ENCODE results near the gene PGGT1B. TPM values are rescaled to one million over a fixed set of nuclear protein-coding genes. Genes with fewer than 3 reads are reported as not detected.

PGGT1B gene
- total RNA-seq, 1 donor from 2014 or later = 47.5 TPM

DNA sequence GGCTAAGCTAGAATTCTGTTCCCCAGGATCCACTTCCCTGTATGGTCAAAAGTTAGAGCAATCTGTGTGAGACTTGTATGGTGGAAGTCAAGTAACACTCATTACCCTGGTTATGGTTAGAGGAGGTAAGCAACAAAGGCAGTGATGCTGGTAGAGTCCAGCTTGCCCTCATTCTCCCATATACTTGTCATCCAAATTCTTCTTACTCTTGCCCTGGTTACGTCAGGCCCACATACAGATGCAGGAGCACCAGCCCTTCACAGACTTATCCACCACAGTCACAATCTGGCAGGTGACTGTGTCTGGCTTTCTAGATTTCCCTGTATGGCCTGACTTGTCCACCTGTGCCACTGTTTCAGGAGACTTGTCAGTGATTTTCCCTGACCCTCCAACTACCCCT lies 35.4 kb downstream of the PGGT1B start:
- ATAC-seq = no peak
- Histone ChIP-seq H3K4me1 (no peaks in the 10 kb centered on the region), H3K27ac (no peak overlapping the region), H3K9me3 (no peaks in the 10 kb centered on the region), H3K27me3 (ENCODE audit: low read depth) (no peaks in the 10 kb centered on the region), H3K4me3 (no peak overlapping the region), H3K36me3 (peaks cover 61% of the 10 kb centered on the region)
- DNase-seq = no peak
- TF ChIP-seq, protein P1, sequence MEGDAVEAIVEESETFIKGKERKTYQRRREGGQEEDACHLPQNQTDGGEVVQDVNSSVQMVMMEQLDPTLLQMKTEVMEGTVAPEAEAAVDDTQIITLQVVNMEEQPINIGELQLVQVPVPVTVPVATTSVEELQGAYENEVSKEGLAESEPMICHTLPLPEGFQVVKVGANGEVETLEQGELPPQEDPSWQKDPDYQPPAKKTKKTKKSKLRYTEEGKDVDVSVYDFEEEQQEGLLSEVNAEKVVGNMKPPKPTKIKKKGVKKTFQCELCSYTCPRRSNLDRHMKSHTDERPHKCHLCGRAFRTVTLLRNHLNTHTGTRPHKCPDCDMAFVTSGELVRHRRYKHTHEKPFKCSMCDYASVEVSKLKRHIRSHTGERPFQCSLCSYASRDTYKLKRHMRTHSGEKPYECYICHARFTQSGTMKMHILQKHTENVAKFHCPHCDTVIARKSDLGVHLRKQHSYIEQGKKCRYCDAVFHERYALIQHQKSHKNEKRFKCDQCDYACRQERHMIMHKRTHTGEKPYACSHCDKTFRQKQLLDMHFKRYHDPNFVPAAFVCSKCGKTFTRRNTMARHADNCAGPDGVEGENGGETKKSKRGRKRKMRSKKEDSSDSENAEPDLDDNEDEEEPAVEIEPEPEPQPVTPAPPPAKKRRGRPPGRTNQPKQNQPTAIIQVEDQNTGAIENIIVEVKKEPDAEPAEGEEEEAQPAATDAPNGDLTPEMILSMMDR (IDR thresholded peaks at IDR 0.05) = no peak
- intact Hi-C loops (cut with DNase I) = no loop called here

DNA sequence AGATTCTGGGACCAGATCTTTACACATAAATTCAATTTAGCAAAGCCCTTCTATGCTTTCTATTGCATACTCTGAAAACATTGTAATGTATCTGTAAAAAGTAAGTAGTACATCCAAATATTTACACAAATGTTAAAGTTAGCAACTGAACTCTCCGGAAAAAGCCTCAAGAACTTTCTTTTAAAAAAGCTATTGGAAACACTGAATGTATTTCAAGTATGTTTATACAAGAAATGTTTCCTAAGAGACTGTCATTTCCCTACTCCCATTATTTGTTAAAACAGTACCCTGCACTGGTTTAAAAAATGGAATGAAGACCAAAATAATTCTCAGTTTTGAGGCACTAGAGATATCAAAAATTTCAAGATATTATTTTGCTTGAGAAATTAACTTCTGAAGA lies 48.1 kb downstream of the PGGT1B start:
- ATAC-seq = no peak
- H3K27me3 ChIP-seq (ENCODE audit: low read depth) = no peaks in the 10 kb centered on the region
- H3K4me3 ChIP-seq = no peak overlapping the region
- no peak overlapping the region for H3K27ac ChIP-seq
- H3K9me3 ChIP-seq = no peaks in the 10 kb centered on the region
- intact Hi-C loops (cut with DNase I) = no loop called here
- no peaks in the 10 kb centered on the region for H3K4me1 ChIP-seq
- no peak for DNase-seq
- H3K36me3 ChIP-seq = peaks cover 38% of the 10 kb centered on the region
- TF ChIP-seq, protein P1 (IDR thresholded peaks at IDR 0.05) = no peak

DNA sequence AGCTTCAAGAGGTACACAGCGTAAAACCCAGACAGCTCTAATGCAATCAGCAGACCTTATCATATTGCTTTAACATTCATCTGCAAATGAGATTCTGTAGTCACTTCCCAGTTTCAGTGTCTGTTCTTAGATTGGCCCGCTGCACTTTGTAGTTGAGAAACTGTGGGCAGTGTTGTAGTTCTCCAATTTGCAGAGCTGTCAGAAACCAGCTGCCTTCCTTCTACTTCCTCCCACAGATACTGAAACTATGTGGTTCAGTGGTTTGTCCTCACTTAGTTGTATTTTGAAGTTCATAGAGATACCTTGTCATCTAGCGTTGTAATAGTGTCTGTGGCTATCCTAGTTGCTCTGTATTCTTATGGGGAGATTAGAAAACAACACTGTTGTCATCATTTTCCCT lies 53.4 kb downstream of the PGGT1B start:
- peaks cover 21% of the 10 kb centered on the region for H3K36me3 ChIP-seq
- H3K4me3 ChIP-seq = no peak overlapping the region
- TF ChIP-seq, protein P1 (IDR thresholded peaks at IDR 0.05) = no peak
- no peaks in the 10 kb centered on the region for H3K27me3 ChIP-seq (ENCODE audit: low read depth)
- DNase-seq (no peak), ATAC-seq (peak; percentile 87 to 97)
- H3K4me1 ChIP-seq = no peaks in the 10 kb centered on the region
- intact Hi-C loops (cut with DNase I) = no loop called here
- no peaks in the 10 kb centered on the region for H3K9me3 ChIP-seq
- no peak overlapping the region for H3K27ac ChIP-seq

DNA sequence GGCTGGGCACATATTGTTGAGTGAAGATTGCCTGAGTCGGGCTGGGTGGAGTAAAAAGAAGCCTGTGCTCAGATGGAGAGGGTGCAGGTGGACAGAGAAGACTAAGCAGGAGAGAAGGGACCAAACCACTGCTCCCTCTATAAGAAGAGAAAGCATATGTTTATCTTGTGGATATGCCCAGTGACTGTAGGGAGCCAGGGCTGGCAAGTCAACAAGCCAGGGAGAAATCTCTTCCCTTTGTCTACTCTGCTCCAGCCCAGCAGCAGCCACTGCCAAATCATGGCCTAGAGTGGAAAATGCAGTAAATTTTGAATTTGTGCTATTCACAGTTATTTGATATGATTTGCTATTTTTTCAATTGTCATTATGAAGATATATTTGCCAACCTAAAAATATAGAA lies 59.7 kb downstream of the PGGT1B start:
- DNase-seq (no peak), ATAC-seq (no peak)
- H3K27ac ChIP-seq = no peak overlapping the region
- intact Hi-C loops (cut with DNase I) = no loop called here
- H3K4me3 ChIP-seq = no peak overlapping the region
- H3K9me3 ChIP-seq = no peaks in the 10 kb centered on the region
- H3K27me3 ChIP-seq (ENCODE audit: low read depth) = no peaks in the 10 kb centered on the region
- no peaks in the 10 kb centered on the region for H3K36me3 ChIP-seq
- H3K4me1 ChIP-seq = no peaks in the 10 kb centered on the region
- TF ChIP-seq, protein P1 (IDR thresholded peaks at IDR 0.05) = no peak

DNA sequence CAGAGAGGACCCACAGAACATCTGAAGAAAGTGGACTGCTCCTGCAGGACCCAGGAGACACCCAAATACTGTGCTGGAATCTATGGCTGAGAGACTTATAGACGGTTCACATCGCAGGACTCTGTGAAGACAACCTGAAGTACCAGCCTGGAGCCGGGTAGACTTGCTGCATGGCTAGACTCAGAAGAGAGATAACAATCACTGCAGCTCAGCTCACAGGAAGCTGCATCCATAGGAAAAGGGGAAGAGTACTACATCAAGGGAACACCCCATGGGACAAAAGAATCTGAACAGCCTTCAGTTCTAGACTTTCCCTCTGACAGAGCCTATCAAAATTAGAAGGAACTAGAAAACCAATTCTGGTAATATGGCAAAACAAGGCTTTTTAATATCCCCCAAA lies 66.5 kb downstream of the PGGT1B start:
- intact Hi-C loops (cut with DNase I) = no loop called here
- H3K4me3 ChIP-seq = no peak overlapping the region
- DNase-seq = no peak
- H3K27me3 ChIP-seq (ENCODE audit: low read depth) = no peaks in the 10 kb centered on the region
- no peaks in the 10 kb centered on the region for H3K4me1 ChIP-seq
- no peak for ATAC-seq
- no peaks in the 10 kb centered on the region for H3K9me3 ChIP-seq
- TF ChIP-seq, protein P1 (IDR thresholded peaks at IDR 0.05) = no peak
- no peak overlapping the region for H3K27ac ChIP-seq
- H3K36me3 ChIP-seq = no peaks in the 10 kb centered on the region

DNA sequence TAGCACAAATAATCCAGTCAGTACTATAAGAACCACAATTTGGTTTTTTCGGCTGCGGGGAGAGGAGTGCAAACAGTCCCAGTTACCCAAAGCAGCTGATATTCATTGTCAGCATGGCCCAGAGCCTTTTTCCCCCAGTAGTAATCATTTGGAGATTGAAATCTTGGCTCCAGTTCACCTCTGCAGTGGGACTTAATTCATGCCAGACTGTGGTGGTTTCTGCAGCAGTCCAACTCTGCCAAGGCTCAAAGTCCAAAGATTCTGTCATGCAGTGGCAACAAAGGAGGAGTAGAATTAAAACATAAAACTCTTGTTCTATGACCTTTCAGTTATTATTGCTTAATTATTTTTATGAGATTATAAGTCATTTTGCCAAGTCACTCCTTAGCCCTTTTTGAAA lies 68.0 kb downstream of the PGGT1B start:
- TF ChIP-seq, protein P1 (IDR thresholded peaks at IDR 0.05) = no peak
- no peaks in the 10 kb centered on the region for H3K4me1 ChIP-seq
- no peaks in the 10 kb centered on the region for H3K27me3 ChIP-seq (ENCODE audit: low read depth)
- no peaks in the 10 kb centered on the region for H3K36me3 ChIP-seq
- no peaks in the 10 kb centered on the region for H3K9me3 ChIP-seq
- ATAC-seq (no peak), DNase-seq (no peak)
- no peak overlapping the region for H3K4me3 ChIP-seq
- H3K27ac ChIP-seq = no peak overlapping the region
- intact Hi-C loops (cut with DNase I) = no loop called here

Data from lower lobe of right lung (tissue), 2 donors.